22Rv1 (cell line): ENCODE data around the gene GPC6.

Experiments
- ZFX ChIP-seq: fragments of 450-650 bp; IDR thresholded peaks from 2 replicates; pipeline ENCODE4 v1.6.1; 2017; ENCODE audit warnings: antibody characterized with exemption, borderline replicate concordance
- TF ChIP-seq, protein P1 (sequence below): fragments of 450-650 bp; IDR thresholded peaks from 2 replicates; pipeline ENCODE4 v1.5.1; 2017; ENCODE audit warnings: mild to moderate bottlenecking

- TF ChIP-seq, protein P1, sequence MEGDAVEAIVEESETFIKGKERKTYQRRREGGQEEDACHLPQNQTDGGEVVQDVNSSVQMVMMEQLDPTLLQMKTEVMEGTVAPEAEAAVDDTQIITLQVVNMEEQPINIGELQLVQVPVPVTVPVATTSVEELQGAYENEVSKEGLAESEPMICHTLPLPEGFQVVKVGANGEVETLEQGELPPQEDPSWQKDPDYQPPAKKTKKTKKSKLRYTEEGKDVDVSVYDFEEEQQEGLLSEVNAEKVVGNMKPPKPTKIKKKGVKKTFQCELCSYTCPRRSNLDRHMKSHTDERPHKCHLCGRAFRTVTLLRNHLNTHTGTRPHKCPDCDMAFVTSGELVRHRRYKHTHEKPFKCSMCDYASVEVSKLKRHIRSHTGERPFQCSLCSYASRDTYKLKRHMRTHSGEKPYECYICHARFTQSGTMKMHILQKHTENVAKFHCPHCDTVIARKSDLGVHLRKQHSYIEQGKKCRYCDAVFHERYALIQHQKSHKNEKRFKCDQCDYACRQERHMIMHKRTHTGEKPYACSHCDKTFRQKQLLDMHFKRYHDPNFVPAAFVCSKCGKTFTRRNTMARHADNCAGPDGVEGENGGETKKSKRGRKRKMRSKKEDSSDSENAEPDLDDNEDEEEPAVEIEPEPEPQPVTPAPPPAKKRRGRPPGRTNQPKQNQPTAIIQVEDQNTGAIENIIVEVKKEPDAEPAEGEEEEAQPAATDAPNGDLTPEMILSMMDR: no peak
- no peak for TF ChIP-seq ZFX
Measured at GRCh38 chr13:93745884-93746283, 519.3 kb downstream of the GPC6 start.
